Superior temporal gyrus (tissue), 1 donor: Measurements from ENCODE around the gene SPNS3.

Experiments used
- DNase-seq: peaks from one replicate; pipeline ENCODE4 v3.0.0-alpha.2; 2016; ENCODE audit errors: extremely low spot score

The SPNS3 gene

DNA sequence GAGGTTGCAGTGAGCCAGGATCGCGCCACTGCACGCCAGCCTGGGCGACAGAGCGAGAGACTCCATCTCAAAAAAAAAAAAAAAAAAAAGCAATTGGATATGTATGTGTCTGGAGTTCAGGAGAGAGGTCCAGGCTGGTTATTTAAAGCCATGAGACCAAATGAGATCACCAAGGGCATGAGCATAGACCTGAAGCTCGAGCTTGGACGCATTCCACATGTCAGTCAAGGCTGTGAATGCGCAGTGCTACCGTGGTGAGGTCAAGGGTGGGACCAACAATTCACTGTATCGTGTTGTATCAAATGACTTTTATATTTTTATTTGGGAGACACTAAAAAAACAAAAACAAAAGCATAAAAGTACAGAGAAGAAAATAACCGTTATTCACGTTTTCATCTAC, 35.8 kb downstream of the SPNS3 start:
- no peak for DNase-seq

DNA sequence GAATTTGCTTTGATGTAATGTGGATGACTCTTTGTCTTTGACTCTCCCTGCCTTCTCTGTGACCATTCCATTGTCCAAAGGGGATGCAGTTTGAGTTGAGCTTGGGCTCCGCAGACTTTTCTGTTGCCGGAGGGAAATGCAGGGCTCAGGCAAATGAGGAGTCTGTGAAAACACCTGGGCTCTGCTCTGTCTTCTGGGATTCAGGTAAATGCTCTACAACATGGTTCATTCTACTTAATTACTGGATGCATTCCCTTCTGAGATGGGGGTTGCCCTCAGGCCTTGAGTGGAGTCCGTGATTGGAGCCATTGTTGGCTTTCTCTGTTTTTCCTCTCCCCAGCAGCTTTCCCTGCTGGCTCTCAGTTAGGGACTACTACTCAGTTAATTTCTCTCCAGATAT, 38.5 kb downstream of the SPNS3 start:
- no peak for DNase-seq

DNA sequence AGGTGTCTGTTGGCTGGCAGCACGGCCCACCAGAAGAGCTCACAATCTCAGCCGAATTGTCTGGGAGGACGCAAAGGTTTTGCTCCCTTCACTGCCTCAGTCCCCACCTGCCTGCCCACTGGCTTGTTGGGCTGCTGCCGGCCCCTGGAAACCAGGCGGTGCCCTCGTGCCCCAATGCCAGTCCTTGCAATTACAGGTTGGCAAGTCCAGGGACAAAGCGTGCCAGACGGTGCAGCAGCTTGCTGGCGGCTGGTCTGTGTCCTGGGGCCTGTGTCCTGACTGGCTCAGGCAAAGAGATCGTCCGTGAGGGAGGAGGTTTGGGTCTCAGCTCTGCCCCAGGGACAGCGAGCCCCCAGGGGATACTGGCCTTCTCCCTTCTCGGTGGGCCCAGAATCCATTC, 40.4 kb downstream of the SPNS3 start:
- DNase-seq, result no peak

DNA sequence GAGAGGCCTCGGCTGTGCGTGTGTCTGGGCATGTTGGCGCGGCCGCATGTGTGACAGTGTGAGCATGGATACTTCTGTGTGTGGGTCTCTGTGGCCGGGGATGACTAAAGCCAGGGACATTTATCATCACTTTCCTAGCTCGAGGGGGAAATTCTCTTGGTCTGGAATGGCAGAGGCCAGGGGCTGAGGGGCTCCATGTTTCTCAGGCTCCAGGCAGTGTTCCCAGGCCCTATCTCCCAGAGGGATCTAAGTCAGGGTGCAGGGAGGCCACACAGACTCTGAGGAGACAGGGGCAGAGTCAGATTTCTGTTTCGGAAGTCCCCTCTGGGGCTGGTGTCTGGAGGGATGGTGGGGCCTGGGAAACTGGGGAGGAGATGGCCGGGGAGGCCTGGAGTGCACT, 41.3 kb downstream of the SPNS3 start:
- DNase-seq, result no peak

DNA sequence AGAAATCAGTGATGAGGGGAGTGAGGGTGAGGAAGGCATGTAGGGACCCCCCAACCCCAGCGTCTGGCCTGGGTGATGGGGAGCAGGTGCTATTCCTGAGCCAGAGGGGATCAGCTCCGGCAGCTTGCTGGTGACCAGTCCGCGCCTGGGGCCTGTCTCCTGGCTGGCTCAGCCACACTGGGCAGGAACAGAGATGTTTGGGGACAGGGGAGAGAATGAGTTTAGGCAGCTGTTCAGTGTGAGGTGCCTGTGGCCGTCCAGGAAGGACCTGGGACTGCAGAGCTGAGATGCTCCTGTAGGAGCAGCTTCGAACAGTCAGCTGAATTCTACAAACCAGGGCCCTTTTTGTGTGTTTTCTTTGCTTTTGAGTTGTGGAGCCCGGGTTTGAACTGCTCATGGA, 41.7 kb downstream of the SPNS3 start:
- no peak for DNase-seq

DNA sequence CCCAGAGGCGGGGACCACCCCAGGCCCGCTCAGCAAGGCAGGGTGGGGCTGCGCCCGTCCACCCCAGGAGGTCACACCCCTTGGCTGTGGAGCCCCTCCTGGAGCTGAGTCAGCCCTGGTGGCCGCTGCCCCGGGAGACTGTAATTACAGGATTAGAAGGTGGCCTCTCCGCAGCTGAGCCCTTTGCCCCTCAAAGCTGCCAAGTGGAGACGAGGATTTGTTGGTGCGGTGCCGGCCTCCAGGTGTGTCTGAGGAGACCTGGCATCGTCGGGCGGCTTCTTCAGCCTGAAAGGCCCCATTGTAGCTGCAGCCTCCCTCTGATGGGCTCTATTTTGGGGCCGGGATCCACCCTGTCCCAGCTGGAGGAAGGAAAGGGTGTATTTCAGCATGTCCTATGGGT, 42.3 kb downstream of the SPNS3 start:
- DNase-seq, result no peak

DNA sequence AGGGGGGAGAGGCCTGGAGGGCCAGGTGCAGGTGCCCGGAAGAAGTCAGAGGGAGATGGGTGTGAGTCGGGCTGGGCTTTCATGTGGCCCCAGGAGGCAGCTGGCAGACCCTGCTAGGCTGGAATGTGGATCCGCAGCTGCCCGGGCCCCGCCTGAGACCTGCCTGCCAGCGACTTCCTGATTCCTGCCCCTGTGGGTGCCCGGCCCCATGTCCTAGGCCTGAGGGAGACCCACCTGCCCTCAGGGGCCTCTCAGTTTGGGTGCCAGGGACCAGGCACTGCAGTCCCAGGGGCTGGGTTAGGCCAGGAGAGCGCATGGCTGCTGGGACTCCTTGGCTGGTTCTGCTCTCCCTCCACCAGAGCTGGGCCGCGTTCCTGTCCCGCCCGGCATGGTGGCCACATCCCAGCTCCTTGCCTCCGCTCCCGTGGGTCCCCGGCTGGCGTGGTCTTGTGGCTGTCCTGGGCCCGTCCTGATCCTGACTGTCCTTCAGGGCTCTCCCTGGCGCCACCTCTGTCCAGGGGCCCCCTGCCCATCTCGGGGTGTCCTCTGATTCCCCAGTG, 42.9 kb downstream of the SPNS3 start:
- DNase-seq, result no peak

DNA sequence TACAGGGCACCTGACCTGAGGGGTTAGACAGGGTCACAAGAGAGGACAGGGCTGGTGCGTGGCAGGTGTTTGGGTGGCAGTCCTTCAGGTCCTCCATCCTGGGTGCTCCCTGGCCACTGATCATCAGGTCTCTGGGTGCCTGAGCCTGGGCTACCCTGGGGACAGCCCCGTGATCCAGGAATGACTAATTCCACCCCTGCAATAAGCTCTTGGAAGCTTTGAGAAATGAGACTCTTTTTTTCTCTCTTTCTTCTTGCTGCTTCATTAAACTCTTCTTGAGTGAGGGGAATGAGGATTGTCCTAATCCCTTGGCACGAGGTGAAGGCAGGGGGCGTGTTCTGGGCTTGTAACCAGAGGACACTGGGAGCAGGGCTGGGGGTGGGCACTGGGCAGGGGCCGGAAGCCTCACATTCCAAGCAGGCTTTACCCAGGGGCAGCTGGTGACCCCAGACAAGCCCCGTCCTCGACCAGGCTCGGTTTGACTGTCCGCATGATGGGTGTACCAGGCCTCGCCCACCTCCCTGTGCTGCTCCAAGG, 43.6 kb downstream of the SPNS3 start:
- DNase-seq, result no peak

DNA sequence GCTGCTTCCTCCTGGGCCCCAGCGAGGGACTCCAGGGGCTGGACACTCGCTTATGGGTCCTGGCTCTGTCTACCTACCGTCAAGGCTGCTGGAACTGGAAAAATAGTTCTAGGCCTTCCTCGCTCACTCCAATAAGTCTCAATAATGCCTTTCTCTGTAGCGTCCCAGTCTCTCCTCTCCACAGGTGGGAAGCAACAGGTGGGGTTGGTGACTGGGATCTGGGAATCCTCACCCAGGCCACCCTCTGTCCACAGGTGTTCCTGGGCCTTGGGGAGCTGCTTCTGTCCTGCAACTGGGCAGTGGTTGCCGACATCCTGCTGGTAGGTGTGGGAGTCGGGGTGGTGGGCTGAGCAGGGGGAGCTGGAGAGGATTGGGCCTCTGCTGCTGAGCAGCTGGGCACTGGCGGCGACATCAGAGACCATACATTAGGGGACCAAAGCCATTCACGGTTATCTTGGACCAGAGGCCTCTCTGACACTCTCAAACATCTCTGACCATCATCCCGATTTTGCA, 44.6 kb downstream of the SPNS3 start:
- no peak for DNase-seq

DNA sequence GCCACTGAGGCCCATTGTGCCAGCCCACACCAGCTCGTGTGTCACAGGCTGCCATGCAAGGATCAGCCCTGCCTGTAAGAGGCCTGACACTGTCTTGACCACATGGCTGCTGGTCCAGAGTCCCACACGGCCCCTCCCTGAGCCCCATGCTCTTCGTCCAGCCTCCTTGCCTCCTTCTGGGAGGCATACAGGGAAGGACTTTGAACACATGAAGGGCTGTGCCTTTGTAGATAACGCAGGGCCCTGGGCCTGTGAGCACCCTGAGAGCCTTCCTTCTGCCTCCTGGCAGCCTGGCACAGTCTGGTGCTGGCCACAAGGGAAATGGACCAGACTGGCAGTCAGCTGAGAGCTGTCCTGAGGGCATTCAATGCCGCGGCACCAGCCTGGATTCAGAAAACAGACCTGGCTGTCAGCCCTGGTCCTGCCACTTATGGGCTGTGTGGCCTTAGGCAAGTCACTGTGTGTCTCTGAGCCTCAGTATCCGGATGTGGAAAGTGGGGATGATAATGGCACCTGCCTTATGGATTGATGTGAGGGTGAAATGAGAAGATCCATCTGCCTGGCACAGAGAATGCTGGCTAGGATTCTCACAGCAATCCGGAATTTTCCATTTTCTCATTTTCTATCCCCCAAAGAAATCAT, 45.7 kb downstream of the SPNS3 start:
- DNase-seq, result no peak

DNA sequence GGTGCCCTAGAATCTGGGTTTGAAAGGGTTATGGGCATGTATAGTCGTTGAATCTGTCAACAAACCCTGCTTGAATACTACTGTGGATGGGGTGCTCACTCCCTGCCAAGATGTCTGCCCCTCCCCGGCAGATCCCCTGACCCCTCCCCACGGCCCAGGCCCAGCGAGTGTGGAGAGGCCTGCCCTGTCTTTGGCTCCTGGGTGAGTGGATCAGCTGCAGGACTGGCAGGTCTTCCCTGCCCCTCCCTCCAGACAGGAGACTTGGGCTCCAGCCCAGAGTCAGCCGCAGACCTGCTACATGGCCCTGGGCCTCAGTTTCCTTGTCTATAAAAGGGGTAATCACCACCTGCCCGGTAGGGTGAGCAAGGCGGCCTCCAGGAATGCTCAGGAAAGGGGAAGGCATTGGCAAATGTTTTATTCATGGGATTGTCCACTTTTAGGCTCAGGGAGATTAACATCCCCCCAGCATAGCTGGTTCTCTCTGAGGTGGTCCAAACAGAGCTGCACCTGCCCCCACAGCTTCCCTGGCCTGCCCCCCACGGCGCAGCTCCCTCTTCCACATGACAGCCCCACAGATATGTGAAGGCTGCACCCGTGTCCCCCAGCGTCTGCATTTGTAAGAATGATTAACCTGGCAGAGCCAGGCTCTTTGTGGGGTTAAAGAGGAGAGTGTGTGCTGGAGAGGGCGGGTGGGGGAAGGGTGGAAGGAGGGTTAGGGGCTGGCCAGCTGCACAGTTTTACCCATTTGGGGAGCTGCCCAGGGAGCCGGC, 46.4 kb downstream of the SPNS3 start:
- no peak for DNase-seq

DNA sequence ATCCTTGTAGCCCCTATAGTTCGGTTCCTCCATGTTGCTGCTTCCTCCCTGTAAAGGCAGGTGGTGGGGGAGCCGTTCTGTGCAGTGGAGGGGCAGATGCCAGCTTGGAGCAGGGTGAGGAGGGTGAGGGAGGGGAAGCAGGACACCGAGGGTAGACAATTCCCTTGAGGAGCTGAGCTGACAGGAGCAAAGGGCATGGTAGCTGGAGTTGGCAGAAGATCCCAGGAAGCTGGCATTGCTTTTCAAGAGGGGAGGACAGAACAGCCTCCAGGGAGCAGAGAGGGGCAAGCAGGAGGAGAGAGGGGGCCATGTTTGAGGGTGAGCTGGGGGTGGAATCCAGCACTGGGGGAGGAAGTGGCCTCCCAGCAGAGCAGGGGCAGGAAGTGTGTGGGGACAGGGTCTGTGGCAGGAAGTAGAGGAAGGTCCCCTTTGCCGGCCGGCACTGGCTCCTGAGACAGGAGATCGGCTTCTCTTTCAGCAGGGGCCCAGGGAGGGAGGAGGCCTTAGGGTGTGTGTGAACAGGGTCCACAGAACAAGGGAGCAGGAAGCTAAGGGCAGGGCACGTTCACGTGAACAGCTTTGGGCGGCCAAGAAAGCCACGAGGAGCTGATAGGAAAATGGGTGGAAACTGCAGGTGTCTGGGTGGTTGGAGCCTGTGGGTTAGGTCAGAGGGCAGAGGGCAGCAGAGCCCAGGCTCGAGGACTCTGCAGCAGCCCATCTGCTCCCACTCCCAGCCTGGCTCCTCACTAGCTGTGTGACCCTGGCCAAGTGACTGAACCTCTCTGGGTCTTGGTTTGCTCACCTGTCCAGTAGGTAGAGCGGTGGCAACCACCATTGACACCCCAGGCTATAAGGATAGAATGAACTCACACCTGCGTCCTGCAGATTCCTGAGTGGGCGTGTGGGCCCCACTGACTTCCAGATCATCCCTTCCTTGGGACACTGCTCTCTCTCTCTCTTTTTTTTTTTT, 47.5 kb downstream of the SPNS3 start:
- DNase-seq, result no peak

DNA sequence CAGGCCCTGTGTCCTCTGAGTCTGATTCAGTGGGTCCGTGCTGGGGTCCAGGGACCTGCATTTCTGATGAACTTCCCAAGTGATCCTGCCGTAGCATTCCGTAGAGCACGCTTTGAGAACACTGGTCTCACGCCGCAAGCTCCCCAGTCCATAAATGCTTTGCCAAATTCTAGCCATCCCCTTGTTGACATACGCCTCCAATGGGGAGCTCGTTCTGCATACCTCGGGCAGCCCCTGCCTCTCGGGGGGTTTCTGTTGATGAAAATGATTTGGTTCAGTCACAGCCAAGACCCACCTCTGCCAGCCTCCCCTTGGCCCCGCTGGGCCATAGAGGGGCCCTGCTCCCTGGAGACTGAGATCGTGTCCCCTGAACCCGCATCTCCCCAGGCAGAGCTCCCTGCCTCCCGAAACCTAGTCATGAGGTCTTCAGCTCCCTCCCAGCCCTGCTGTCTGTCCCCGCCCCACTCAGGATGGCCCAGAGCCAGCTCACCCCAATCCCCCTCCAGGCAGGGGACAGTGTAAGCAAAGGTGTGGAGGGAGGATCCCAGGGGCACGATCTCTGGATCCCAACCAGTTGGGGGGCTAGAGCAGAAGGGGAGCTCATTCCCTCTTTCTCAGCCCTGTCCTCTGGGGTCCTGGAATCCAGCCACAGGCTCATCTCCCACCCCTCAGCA, 48.7 kb downstream of the SPNS3 start:
- DNase-seq, result no peak

DNA sequence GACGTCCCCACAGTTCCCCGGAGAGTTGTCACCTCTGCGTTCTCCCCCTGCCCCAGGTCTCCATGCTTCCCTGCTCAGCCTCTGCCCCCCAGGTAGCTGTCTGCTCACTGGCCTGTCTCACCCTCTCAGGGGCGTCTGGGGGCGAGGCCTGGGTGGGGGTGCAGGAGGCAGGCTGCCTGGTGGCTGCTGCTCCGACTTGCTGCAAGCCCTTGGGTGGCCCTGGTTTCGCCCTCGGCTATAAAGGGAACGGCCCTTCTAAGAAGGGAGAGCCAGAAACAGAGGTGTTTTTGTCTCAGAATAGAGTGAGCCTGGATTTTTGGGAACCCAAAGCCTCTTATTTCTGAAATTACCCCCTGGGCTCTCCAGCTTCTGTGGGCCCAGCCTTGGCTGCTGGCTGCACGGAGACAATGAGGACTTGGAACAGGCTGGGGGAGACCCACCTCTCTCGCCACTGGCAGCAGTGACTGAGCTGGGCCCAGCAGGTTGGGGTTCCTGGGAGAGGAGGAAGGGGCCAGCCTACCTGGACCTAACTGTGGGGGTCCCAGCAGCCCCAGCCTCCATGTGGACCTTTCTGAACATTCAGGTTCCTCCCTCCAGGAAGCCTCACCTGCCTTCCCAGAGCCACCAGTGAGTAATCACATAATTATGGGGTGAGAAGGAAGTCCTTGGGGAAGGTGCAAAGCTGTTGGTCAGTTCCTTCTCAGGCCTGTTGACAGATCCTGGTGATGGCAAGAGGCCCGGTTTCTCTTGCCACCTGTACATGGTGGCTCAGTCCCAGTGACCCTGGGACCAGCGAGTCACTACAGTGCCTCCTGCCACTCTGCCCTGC, 49.5 kb downstream of the SPNS3 start:
- DNase-seq, result no peak

DNA sequence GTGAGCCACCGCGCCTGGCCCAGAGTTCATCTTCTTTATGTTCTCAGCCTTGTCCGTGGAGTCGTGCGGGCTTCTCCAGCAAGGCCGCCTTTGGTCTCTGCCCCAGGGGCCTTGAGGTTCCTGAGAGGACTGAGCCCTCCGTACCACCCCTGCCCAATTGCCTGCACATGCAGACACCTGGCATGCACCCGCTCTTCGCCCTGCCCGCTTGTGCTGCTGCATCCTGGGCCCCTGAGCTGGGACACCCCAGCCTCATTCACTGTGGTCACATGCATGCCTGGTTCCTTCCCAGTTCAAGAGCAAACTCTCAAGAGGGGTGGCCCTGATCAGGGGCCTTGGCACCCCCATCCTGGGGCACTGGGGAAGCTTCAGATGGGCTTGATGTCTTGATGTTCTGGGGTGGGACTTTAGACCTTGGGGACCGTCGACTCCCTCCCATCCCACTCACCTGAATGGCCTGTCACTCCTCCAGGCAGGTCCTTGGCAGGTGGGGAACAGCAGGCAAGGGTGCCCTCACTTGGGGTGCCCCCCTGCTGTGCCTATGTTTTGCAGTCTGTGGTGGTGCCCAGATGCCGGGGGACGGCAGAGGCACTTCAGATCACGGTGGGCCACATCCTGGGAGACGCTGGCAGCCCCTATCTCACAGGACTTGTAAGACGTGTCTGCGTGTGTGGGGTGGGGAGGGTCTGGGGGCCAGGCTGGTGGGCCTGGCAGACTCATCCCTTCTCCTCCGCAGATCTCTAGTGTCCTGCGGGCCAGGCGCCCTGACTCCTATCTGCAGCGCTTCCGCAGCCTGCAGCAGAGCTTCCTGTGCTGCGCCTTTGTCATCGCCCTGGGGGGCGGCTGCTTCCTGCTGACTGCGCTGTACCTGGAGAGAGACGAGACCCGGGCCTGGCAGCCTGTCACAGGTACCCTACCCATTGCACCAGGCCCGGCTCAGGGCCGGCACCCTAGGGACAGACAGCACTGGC, 52.2 kb downstream of the SPNS3 start:
- no peak for DNase-seq

DNA sequence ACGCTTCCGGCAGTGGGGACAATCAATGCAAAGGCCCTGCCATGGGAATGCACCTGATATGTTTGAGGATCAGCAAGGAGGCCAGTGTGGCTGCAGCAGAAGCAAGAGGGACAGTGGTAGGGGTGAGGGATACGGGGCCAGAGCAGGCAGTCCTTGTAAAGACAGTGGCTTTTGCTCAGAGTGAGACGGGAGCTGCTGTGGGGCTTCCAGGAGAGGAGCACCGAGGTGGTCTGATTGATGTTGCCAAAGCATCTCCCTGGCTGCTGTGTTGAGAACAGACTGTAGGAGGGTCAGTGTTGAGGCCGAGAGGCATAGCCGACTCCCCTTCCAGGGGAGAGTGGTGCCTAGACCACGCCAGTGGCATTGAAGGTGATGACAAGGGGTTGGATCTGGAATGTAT, 53.6 kb downstream of the SPNS3 start:
- DNase-seq, result no peak

DNA sequence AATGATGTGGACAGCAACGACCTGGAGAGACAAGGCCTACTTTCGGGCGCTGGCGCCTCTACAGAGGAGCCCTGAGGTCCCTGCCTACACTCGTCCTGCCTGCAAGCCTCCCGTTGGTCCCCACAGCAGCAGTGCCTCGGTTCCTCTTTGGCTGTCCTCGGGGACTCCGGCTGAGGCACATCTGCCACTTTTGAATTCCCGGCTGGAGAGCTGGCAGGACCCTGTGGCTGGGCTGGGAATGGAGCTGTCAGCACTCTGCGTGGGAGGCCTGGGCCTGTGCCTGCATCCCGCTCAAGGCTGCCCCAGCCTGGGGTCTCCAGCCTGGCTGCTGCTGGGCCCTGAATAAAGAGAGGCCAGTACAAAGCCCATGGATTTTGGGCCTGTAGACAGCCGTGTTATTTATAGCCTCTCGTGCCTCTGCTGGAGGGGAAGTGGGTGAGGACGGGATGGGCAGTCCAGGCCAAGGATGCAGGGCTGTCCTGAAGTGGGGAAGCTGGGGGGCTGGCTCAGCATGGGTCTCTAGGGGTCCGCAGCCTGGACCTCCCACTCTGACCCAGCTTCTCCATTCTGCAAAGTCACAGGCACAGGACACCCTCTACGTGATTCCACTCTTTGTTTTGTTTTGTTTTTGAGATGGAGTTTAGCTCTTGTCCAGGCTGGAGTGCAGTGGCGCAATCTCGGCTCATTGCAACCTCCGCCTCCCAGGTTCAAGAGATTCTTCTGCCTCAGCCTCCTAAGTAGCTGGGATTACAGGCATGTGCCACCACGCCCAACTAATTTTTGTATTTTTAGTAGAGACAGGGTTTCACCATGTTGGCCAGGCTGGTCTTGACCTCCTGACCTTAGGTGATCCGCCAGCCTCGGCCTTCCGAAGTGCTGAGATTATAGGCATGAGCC, 54.3 kb downstream of the SPNS3 start:
- no peak for DNase-seq

DNA sequence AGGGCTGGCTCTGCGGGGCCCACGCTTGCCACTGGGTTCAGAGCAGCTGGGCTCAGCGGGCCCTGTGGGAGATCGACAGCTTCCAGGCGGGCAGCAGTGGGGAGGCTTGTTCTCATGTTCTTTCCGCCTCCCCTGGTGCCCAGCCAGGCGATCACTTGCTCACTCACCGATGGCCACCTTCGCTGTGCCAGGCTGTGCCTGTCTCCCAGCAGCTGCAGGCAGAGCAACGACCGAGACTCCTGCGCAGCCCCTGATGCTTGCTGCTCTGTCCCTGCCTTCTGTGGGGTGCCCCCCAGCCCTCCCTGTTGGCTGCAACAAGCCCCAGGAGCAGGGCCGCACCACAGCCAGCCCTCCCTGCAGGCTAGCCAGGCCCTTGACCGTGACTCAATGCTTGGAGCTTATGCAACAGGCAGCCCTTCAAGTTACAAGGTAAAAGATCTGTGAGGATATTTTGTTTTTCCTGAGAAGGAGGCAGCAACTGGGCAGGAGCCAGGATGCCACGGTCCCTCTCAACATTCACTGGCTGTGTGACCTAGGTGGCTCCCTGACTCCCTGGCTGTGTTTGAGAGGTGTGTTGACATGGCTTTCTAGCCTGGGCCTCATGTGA, 55.4 kb downstream of the SPNS3 start:
- DNase-seq, result no peak
